Nephron progenitor cell (in vitro differentiated cells): Measurements from ENCODE around the gene RCAN2.

Source experiments
- DNase-seq: peaks from one replicate; pipeline ENCODE4 v3.0.0; 2021
- H3K27ac Mint-ChIP-seq: 2 replicates; pipeline ENCODE4 v1.8.0; 2021; ENCODE audit warnings: mild to moderate bottlenecking, moderate library complexity, mixed read lengths
- H3K27me3 Mint-ChIP-seq: 2 replicates; pipeline ENCODE4 v1.8.0; 2021; ENCODE audit warnings: mild to moderate bottlenecking, low read depth, mixed read lengths; ENCODE audit not compliant: poor library complexity
- H3K36me3 Mint-ChIP-seq: 2 replicates; pipeline ENCODE4 v1.8.0; 2021; ENCODE audit warnings: low read depth, mixed read lengths
- H3K4me1 Mint-ChIP-seq: 2 replicates; pipeline ENCODE4 v1.8.0; 2021; ENCODE audit warnings: mixed read lengths
- H3K4me3 Mint-ChIP-seq: 2 replicates; pipeline ENCODE4 v1.8.0; 2021; ENCODE audit warnings: mild to moderate bottlenecking, moderate library complexity, mixed read lengths
- H3K9me3 Mint-ChIP-seq: 2 replicates; pipeline ENCODE4 v1.8.0; 2021; ENCODE audit warnings: mild to moderate bottlenecking, moderate library complexity, mixed read lengths
- CTCF ChIP-seq: fragments of 200-600 bp; sonication (generic); IDR thresholded peaks from 2 replicates; pipeline ENCODE4 v1.5.0; 2021; ENCODE audit warnings: antibody characterized with exemption

Gene RCAN2

GRCh38 chr6:46420921-46421638 is 70.2 kb downstream of the RCAN2 start:
- DNase-seq: no peak
- Mint-ChIP-seq H3K9me3 (no peaks in the 10 kb centered on the region), H3K27me3 (no peaks in the 10 kb centered on the region), H3K36me3 (no peaks in the 10 kb centered on the region), H3K4me3 (no peak overlapping the region), H3K4me1 (peaks cover 11% of the 10 kb centered on the region), H3K27ac (no peak overlapping the region)
- no peak for TF ChIP-seq CTCF

GRCh38 chr6:46419576-46420002 is 71.7 kb downstream of the RCAN2 start:
- Mint-ChIP-seq H3K27me3 (no peaks in the 10 kb centered on the region), H3K4me1 (peaks cover 11% of the 10 kb centered on the region), H3K36me3 (no peaks in the 10 kb centered on the region), H3K4me3 (no peak overlapping the region), H3K9me3 (no peaks in the 10 kb centered on the region), H3K27ac (no peak overlapping the region)
- peak; percentile 69 for TF ChIP-seq CTCF
- peak; percentile 43 for DNase-seq

- no peak for TF ChIP-seq CTCF
- no peaks in the 10 kb centered on the region for H3K36me3 Mint-ChIP-seq
- no peak overlapping the region for H3K27ac Mint-ChIP-seq
- no peak overlapping the region for H3K4me3 Mint-ChIP-seq
- no peaks in the 10 kb centered on the region for H3K4me1 Mint-ChIP-seq
- H3K9me3 Mint-ChIP-seq: no peaks in the 10 kb centered on the region
- no peaks in the 10 kb centered on the region for H3K27me3 Mint-ChIP-seq
- DNase-seq: no peak
Measured at GRCh38 chr6:46414398-46414797, 76.9 kb downstream of the RCAN2 start.

- DNase-seq: no peak
- no peak overlapping the region for H3K4me3 Mint-ChIP-seq
- H3K4me1 Mint-ChIP-seq: no peaks in the 10 kb centered on the region
- no peaks in the 10 kb centered on the region for H3K9me3 Mint-ChIP-seq
- H3K36me3 Mint-ChIP-seq: no peaks in the 10 kb centered on the region
- H3K27ac Mint-ChIP-seq: no peak overlapping the region
- peaks cover 4% of the 10 kb centered on the region for H3K27me3 Mint-ChIP-seq
- TF ChIP-seq CTCF: no peak
Measured at GRCh38 chr6:46412662-46413061, 78.6 kb downstream of the RCAN2 start.

GRCh38 chr6:46411456-46412197 is 79.6 kb downstream of the RCAN2 start:
- peaks cover 4% of the 10 kb centered on the region for H3K27me3 Mint-ChIP-seq
- no peak for TF ChIP-seq CTCF
- no peaks in the 10 kb centered on the region for H3K36me3 Mint-ChIP-seq
- H3K9me3 Mint-ChIP-seq: no peaks in the 10 kb centered on the region
- H3K4me3 Mint-ChIP-seq: no peak overlapping the region
- H3K27ac Mint-ChIP-seq: no peak overlapping the region
- DNase-seq: no peak
- H3K4me1 Mint-ChIP-seq: no peaks in the 10 kb centered on the region
